GM18526 (cell line): ENCODE data around the gene ZNRF3.

Source experiments
- POLR2A ChIP-seq: IDR thresholded peaks from 3 replicates; pipeline ENCODE4 v1.6.1; 2011; ENCODE audit not compliant: insufficient read length; ENCODE audit errors: extremely low read depth

The ZNRF3 gene

DNA sequence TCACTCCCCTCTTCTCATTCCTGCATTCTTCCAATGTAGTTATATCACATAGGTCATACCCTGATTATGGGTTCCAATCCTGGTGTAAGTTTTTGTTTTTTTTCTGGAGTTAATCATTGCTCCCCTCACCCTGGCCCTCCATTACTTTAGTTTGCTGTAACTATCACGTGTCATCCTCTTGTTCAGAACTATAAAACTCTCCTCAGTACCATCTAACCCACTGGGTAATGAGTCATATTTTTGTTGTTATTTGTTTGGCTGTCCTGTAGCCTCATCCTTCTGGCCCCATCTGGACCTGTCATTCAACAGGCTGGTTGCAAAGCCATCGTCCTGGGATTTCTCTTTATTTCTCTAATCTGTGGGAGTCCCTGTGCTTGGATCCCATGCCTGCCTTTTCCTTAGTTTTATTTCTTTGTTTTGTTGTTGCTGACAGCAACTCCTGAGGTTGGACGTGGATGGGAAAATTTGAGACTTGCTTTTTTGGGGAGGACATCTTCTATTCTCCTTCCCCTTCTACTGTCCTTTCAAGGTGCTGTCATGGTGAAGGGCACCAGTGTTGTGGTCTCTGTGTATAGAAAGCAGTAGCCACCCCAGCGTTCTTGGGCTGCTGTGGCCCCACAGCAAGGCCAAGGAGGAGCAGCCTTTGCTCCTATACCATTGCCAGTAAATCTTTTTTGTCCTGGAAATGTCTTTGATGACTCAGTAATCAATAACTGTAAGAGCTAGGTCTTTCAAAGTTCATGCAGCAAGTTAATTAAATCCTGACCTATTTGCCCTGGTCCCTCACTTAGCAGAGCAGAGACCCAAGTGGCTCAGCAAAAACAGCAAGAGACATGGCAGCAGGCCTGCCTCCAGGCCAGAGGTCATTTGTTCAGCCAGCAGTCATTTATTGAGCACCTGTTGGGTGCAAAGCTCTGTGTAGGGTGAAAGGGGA, 95.8 kb downstream of the ZNRF3 start:
- TF ChIP-seq POLR2A, result no peak

DNA sequence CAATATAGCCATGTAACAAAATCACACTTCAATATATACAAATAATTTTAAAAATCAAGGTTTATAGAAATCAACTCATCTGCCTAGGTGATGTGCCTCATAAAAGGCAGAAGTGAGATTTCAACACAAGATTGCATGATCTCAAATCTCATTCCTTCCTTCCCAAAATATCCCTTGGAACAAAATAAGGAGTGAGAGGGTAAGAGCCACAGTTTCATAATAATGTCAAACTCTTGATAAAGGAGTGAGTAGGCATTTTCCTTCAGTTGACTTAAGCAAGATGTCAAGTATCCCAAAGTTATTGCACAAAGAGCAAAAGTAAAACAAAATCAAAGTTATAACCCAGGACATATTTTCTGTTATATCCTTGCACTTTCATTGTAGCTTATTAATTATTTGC, 97.0 kb downstream of the ZNRF3 start:
- no peak for TF ChIP-seq POLR2A

DNA sequence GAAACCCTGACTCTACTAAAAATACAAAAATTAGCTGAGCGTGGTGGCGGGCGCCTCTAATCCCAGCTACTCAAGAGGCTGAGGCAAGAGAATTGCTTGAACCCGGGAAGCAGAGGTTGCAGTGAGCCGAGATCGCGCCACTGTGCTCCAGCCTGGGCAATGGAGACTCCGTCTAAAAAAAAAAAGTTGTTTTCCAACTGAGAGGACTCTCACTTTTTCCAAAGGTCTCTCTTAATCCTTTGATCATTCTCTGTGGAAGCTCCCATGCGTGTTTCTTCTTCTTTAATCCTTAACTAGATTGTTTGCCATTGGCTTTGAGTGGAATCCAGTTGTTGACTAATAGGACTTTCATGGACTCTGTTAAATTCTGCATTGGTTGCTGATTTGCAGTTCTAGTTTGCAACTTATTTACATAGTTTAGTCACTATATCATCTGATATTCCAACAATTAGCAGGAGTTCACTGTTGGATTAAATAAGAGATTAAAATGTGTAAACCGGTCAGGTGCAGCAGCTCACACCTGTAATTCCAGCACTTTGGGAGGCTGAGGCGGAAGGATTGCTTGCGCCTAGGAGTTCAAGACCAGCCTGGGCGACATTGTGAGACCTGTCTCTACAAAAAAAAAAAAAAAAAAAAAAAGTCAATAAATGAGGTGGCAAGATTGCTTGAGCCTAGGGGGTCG, 98.6 kb downstream of the ZNRF3 start:
- TF ChIP-seq POLR2A, result no peak

DNA sequence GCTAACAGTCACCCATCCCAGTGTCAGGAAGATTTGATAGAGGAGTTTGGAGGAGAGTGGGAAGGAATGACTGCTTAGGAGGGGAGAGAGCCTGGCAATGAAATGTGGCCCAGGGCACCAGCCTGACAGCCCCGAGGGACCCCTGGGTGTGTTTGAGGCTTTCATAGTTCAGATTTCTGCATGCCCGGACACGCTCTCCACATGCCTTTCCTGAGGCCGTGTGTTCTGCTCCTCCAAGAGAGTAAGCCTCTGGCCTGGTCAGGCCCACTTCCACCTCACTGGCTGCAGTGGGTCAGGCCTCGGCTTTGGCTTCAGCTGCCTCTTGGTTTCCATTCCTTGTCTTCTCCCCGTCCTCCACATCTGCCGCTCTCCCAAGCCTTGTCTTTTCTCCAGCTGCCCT, 99.8 kb downstream of the ZNRF3 start:
- TF ChIP-seq POLR2A, result no peak

DNA sequence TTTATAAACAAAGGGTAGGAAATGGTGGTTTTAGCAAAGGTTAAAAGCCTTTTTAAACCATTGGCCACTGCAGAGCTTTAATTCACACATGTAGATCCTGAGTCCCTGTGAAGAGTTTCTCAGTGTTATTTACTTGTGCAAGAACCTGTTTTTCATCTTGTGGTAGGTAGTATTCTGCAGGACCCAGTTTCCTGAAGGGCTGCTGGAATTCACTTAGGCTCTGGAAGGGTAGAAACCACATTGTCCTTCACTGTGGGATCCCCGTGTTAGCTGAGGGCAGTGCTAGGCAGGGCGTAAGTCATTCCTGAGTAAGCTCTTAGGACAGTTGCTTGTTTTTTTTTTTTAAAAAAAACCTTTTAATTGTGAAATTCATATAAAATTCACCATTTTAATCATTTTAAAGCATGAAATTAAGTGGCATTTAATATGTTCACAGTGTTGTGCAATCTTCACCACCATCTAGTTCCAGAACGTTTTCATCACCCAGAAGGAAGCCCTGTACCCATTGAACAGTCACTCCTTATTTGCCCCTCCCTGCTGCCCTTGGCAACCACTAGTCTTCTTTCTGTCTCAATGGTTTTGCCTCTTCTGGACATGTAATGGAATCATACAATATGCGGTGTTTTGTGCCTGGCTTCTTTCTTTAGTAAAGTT, 100.5 kb downstream of the ZNRF3 start:
- no peak for TF ChIP-seq POLR2A

DNA sequence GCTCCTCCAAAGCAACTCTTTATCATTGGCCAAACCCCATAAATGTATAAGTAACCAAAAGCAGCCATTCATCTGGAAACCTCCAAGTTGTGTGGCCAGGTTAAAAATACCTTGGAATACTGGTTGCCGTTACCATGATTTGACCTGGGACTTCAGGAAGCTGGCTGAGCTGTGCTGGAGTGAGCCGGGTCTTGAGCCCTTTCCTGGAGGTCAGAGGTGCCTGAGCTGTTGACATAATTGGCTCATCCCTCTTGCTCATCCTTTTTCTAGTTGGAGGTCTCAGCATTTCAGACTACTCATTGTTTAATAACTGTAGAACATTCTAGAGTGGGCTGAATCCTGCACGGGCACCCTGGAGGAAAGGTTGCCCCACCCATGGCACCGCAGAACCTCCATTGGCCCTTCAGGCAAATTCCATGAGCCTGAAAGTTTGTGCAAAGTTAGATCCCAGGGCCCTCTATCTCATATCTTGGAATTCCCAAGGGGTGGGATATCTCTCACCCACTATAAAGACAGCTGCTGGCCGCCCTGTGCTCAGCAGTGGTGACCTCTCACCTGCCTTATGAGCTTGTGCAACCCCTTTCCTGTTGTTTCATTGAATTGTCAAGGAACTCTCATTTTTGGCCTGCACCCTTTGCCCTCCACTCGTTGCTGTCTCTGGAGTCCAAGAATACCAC, 101.2 kb downstream of the ZNRF3 start:
- TF ChIP-seq POLR2A, result no peak

DNA sequence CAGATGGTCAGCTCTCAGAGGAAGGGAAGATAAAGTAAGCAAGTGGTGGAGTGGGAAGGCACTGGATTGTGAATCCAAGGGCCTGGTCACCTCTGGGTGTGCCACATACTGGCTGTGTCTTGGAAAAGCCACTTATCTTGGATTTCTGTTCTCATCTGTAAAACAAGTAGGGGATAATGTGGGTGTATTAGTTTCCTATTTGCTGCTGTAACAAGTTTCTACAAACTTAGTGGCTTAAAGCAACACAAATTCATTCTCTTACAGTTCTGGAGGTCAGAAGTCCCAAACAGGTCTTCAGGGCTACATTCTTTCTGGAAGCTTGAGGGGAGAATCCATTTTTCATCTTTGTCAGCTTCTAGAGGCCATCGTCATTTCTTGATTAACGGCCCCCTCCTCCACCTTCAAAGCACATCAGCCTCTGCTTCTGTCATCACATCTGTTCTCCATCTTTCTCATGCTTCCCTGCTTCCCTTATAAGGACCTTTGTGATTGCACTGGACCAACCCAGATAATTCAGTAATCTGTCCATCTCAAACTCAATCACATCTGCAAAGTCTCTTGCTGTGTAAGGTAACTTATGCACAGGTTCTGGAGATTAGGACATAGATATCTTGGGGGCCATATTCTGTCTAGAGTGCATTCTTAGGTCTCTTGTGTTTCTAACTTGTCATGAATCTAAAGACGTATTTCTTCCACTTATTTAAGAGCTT, 102.4 kb downstream of the ZNRF3 start:
- no peak for TF ChIP-seq POLR2A

DNA sequence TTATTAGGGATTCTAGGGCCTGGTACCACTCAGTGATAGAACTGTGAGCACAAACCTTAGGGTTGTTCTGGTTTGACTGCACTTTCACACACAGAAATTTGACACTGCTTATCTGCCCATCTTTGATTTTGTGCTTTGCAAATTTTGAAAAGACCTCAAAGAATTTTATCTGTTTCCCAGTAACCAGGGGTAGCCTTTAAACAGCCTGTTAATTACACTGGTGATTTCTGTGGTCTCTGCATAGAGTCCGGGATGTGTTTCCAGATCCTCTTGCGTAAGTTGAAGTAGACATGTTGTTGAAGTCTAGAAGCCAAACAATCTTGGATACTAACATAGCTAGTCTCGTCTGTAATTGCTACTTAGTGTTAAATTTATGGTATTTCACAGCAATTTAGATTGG, 103.0 kb downstream of the ZNRF3 start:
- no peak for TF ChIP-seq POLR2A

DNA sequence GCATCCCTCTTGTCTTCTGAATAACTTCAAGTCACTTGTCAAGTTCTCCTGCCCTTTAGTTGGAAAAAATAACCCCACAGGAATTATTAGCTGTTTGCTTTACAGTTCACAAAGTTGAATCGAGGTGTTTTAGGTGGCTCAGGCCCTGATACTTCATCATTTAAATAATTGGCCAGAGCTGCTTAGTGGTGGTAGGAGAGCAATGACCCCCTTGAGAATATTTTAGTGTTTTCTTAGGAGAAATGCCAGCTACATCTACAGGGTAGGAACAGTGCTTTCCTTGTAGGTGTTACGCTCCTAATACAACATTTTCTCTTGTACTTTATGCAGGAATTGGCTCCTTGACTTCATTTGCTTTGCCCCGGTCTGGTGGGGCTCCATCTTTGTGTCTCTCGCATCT, 105.1 kb downstream of the ZNRF3 start:
- TF ChIP-seq POLR2A, result no peak

DNA sequence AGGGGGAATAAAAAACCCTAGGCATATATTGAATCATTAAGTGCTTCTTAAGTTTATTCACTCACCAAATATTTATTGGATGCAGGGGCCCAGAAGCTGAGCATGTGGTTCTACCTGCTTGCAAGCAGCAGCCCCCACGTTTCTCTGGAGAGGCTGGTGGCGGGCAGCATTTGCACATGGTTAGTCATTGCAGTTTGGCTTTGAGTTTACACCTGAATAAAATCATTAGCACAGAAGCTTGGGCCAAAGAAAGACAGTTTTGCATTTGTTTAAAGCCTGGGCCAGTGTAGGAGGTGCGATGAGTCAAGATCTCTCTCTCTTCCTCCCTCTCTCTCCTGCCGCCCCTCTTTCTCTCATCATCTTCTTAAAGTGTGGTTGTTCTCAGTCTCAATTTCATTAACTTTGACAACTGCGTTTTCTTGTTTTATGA, 105.7 kb downstream of the ZNRF3 start:
- TF ChIP-seq POLR2A, result no peak

DNA sequence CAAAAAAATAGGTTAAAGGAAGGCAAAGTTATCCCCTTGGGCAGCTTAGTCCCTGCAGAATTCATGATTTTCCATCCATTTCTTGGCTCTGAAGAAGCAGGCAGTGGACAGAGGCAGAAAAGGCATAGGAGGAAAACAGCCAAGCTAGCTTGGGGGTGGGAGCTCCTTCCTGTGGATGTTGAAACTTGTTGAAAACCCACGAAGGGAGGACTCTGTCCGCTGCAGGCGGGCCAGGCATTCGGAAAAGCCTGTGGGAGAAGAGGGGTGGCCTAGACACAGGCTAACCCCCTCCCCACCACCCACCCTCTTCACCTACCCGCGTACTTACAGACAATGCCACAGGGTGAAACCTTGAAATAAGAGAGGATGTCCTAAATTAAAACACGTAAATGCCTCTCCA, 106.1 kb downstream of the ZNRF3 start:
- TF ChIP-seq POLR2A, result no peak

DNA sequence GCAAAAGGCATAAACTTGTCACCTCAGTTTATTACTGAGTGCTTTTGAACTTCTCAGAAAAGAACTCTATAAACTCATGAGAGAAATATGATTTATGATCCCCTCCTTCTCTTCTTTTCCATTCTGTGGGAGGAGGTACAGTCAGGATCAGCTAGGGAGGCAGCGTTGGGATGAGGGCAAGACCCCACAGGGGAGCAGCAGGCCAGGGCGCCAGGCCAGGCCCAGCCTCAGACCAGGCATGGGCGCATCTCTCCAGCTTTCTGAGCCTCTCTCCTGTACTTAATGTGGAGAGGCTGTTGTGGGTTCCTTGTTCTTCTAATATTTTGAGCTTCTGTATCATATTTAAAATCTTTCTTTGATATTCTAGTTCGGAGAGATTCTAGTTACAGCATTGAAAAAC, 106.5 kb downstream of the ZNRF3 start:
- TF ChIP-seq POLR2A, result no peak

DNA sequence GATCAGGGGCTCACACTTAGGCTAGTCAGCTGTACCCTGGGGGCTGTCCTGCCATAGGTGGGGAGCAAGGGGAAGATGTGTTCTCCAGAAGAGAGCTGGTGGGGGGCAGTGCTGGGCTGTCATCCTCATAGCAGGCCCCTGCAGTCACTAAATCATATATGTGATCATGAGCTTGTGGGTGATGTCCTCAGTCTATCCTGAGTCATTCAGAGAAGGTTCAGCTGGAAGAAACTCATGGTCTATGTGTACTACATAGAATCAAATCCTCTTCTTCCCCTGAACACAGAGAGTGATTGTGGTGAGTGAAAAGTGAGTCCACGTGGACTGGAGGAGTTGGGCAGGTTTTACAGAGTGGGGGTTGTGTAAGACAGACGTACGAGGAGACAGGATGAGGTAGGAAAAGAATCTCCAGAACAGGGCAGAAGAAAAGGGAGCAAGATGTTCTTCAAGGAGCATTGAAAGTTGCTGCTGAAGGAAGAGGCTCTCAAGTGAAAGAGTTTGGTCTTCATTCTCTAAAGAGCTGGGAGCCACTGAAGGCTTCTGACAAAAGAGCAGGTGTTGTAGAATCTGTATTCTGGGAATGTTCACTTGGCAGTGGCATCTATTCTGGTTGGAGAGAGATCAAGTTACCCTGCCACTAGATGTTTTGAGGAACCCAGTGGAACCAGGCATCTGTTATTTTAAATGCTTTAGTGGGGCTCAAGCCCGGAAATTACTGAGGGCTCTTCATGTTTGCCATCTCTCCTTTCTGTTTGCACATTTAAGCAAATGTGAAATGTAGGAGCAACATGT, 109.4 kb downstream of the ZNRF3 start:
- TF ChIP-seq POLR2A, result no peak

DNA sequence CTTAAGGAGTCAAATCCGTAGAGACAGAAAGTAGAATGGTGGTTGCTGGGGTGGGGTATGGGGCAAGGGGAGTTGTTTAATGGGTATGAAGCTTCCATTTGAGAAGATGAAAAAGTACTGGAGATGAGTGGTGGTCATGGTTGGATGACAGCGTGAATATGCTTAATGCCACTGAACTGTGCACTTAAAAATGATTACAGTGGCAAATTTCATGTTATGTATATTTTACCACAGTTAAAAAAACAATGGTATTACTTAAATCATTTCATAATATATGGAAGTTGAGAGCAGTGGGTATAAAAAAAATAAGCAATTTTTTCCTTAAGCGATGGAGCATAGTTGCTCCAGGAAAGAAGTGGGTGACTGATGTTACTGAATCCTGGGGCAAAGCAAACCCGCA, 111.2 kb downstream of the ZNRF3 start:
- no peak for TF ChIP-seq POLR2A
